LNCaP clone FGC (cell line): Measurements from ENCODE around the gene KRTAP10-11.

ENCODE experiments used
- DNase-seq: peaks from one replicate; pipeline ENCODE4 v3.0.0-alpha.2; 2011; ENCODE audit warnings: low read depth
- H3K4me3 ChIP-seq: 2 replicates; pipeline ENCODE4 v1.5.1; 2011; ENCODE audit warnings: mild to moderate bottlenecking, low read depth, low read length, control low read depth
- TF ChIP-seq, protein P1 (sequence below): IDR thresholded peaks from 2 replicates; pipeline ENCODE4 v1.5.1; 2012; ENCODE audit warnings: mild to moderate bottlenecking; ENCODE audit not compliant: control insufficient read depth, insufficient read depth; ENCODE audit errors: extremely low read depth

Gene KRTAP10-11

GRCh38 chr21:44644878-44645277 lies 1.3 kb upstream of the KRTAP10-11 start:
- TF ChIP-seq, protein P1, sequence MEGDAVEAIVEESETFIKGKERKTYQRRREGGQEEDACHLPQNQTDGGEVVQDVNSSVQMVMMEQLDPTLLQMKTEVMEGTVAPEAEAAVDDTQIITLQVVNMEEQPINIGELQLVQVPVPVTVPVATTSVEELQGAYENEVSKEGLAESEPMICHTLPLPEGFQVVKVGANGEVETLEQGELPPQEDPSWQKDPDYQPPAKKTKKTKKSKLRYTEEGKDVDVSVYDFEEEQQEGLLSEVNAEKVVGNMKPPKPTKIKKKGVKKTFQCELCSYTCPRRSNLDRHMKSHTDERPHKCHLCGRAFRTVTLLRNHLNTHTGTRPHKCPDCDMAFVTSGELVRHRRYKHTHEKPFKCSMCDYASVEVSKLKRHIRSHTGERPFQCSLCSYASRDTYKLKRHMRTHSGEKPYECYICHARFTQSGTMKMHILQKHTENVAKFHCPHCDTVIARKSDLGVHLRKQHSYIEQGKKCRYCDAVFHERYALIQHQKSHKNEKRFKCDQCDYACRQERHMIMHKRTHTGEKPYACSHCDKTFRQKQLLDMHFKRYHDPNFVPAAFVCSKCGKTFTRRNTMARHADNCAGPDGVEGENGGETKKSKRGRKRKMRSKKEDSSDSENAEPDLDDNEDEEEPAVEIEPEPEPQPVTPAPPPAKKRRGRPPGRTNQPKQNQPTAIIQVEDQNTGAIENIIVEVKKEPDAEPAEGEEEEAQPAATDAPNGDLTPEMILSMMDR, result no peak
- DNase-seq, result no peak
- no peak overlapping the region for H3K4me3 ChIP-seq

GRCh38 chr21:44647222-44647552 lies 973 bp downstream of the KRTAP10-11 start:
- DNase-seq, result no peak
- no peak overlapping the region for H3K4me3 ChIP-seq

GRCh38 chr21:44648557-44649311 lies 2.5 kb downstream of the KRTAP10-11 start:
- no peak overlapping the region for H3K4me3 ChIP-seq
- TF ChIP-seq, protein P1, result no peak
- no peak for DNase-seq

More at GRCh38 chr21:44647222-44647552, 973 bp downstream of the KRTAP10-11 start:
- TF ChIP-seq, protein P1, result no peak

- DNase-seq, result no peak
- H3K4me3 ChIP-seq, result no peak overlapping the region
- TF ChIP-seq, protein P1, result no peak
Measured at GRCh38 chr21:44649521-44650100, 3.4 kb downstream of the KRTAP10-11 start.

- no peak overlapping the region for H3K4me3 ChIP-seq
- no peak for DNase-seq
- TF ChIP-seq, protein P1, result no peak
Measured at GRCh38 chr21:44650265-44650972, 4.2 kb downstream of the KRTAP10-11 start.

- no peak for DNase-seq
- TF ChIP-seq, protein P1, result no peak
- no peak overlapping the region for H3K4me3 ChIP-seq
Measured at GRCh38 chr21:44650973-44651675, 4.9 kb downstream of the KRTAP10-11 start.
